Neural cell (in vitro differentiated cells): ENCODE measurements around the gene ANKS1B. TPM values are rescaled to one million over a fixed set of nuclear protein-coding genes. Genes with fewer than 3 reads are reported as not detected.

Source experiments
- H2AFZ ChIP-seq: fragments of 200-600, 300-800 bp; sonication (generic), shearing (Covaris generic); 2 replicates; pipeline ENCODE4 v1.6.0; 2014; ENCODE audit warnings: low read depth, mild to moderate bottlenecking, antibody characterized with exemption, low read length, moderate library complexity
- H3F3A ChIP-seq: fragments of 200-600 bp; shearing (Covaris generic); 2 replicates; pipeline ENCODE4 v1.6.1; 2016; ENCODE audit warnings: mild to moderate bottlenecking, moderate library complexity, mixed read lengths, antibody characterized with exemption, low read length; ENCODE audit not compliant: insufficient read depth, poor library complexity, severe bottlenecking
- H3K27ac ChIP-seq: fragments of 200-600, 300-800 bp; sonication (generic), shearing (Covaris generic); 2 replicates; pipeline ENCODE4 v1.5.1; 2014; ENCODE audit warnings: mild to moderate bottlenecking, low read length, moderate library complexity
- H3K27me3 ChIP-seq: fragments of 300-800, 200-600 bp; sonication (generic), shearing (Covaris generic); 2 replicates; pipeline ENCODE4 v1.6.0; 2014; ENCODE audit warnings: mild to moderate bottlenecking, low read depth, low read length, moderate library complexity; ENCODE audit not compliant: insufficient read depth
- H3K36me3 ChIP-seq: fragments of 300-800, 200-600 bp; sonication (generic), shearing (Covaris generic); 2 replicates; pipeline ENCODE4 v1.5.1; 2014; ENCODE audit warnings: mild to moderate bottlenecking, antibody characterized with exemption, low read length, moderate library complexity; ENCODE audit not compliant: insufficient read depth
- H3K4me2 ChIP-seq: fragments of 300-800, 200-600 bp; sonication (generic), shearing (Covaris generic); 2 replicates; pipeline ENCODE4 v1.6.0; 2014; ENCODE audit warnings: mild to moderate bottlenecking, low read length
- H3K4me3 ChIP-seq: fragments of 300-800, 200-600 bp; sonication (generic), shearing (Covaris generic); 2 replicates; pipeline ENCODE4 v1.5.1; 2014; ENCODE audit warnings: mild to moderate bottlenecking, low read length, moderate library complexity
- H3K79me2 ChIP-seq: fragments of 200-600 bp; shearing (Covaris generic); replicated peaks from 2 replicates; pipeline ENCODE4 v1.6.0; 2014; ENCODE audit warnings: mild to moderate bottlenecking, low read length, moderate library complexity; ENCODE audit not compliant: insufficient read depth
- H3K9ac ChIP-seq: fragments of 300-800, 200-600 bp; sonication (generic), shearing (Covaris generic); 2 replicates; pipeline ENCODE4 v1.6.1; 2016; ENCODE audit warnings: mild to moderate bottlenecking, low read length, mixed read lengths
- H3K9me2 ChIP-seq: fragments of 200-600 bp; shearing (Covaris generic); 2 replicates; pipeline ENCODE4 v1.6.1; 2016; ENCODE audit warnings: mild to moderate bottlenecking, low read length, mixed read lengths; ENCODE audit not compliant: insufficient read depth
- H3K9me3 ChIP-seq: fragments of 200-600, 300-800 bp; sonication (generic), shearing (Covaris generic); 2 replicates; pipeline ENCODE4 v1.6.1; 2016; ENCODE audit warnings: mild to moderate bottlenecking, mixed run types, low read length, moderate library complexity, mixed read lengths
- H4K20me1 ChIP-seq: fragments of 200-600 bp; shearing (Covaris generic); 2 replicates; pipeline ENCODE4 v1.6.1; 2016; ENCODE audit warnings: mild to moderate bottlenecking, mixed run types; ENCODE audit not compliant: insufficient read depth
- CTCF ChIP-seq: fragments of 450-650 bp; IDR thresholded peaks from 2 replicates; pipeline ENCODE4 v1.5.1; 2014; ENCODE audit warnings: antibody characterized with exemption, mild to moderate bottlenecking, moderate library complexity; ENCODE audit not compliant: poor library complexity, severe bottlenecking
- EP300 ChIP-seq: fragments of 450-650 bp; conservative IDR thresholded peaks from 2 replicates; pipeline ENCODE4 v1.6.1; 2014; ENCODE audit warnings: antibody characterized with exemption, mild to moderate bottlenecking, moderate library complexity; ENCODE audit not compliant: poor library complexity, severe bottlenecking
- EZH2 ChIP-seq: fragments of 200-600, 300-800 bp; shearing (Covaris generic), sonication (generic); IDR thresholded peaks from 2 replicates; pipeline ENCODE4 v1.6.1; 2014; ENCODE audit warnings: antibody characterized with exemption, low read length, borderline replicate concordance, mild to moderate bottlenecking; ENCODE audit not compliant: insufficient read depth, poor library complexity, severe bottlenecking
- MXI1 ChIP-seq: fragments of 450-650 bp; conservative IDR thresholded peaks from 2 replicates; pipeline ENCODE4 v1.6.1; 2014; ENCODE audit warnings: antibody characterized with exemption, mild to moderate bottlenecking; ENCODE audit not compliant: poor library complexity, severe bottlenecking
- POLR2AphosphoS5 ChIP-seq: IDR thresholded peaks from 2 replicates; pipeline ENCODE4 v1.6.1; 2012
- RAD21 ChIP-seq: fragments of 450-650 bp; conservative IDR thresholded peaks from 2 replicates; pipeline ENCODE4 v1.6.1; 2014; ENCODE audit warnings: antibody characterized with exemption, mild to moderate bottlenecking, moderate library complexity
- REST ChIP-seq: IDR thresholded peaks from 2 replicates; pipeline ENCODE4 v1.6.1; 2012; ENCODE audit warnings: borderline replicate concordance
- SMC3 ChIP-seq: fragments of 450-650 bp; conservative IDR thresholded peaks from 2 replicates; pipeline ENCODE4 v1.6.1; 2014; ENCODE audit warnings: antibody characterized with exemption, mild to moderate bottlenecking, moderate library complexity; ENCODE audit not compliant: poor library complexity
- TAF1 ChIP-seq: IDR thresholded peaks from 2 replicates; pipeline ENCODE4 v1.6.1; 2012; ENCODE audit warnings: low read depth
- polyA plus RNA-seq: library from polyadenylated mRNA; depleted of rRNA; stranded (reverse); fragments of >200 nt; gene quantifications from 2 replicates; pipeline ENCODE4 v1.2.3, GENCODE V29; 2014

Gene ANKS1B
- polyA plus RNA-seq, 1 donor from 2014 or later: 65.6 TPM

- H3K4me3 ChIP-seq: no peak overlapping the region
- no peak for TF ChIP-seq EZH2
- TF ChIP-seq POLR2AphosphoS5: no peak
- TF ChIP-seq TAF1: no peak
- TF ChIP-seq REST: no peak
Measured at GRCh38 chr12:99522456-99522855, 462.3 kb downstream of the ANKS1B start.

GRCh38 chr12:99521664-99522063, 463.1 kb downstream of the ANKS1B start:
- no peaks in the 10 kb centered on the region for H3K9me3 ChIP-seq
- no peak overlapping the region for H3K27ac ChIP-seq
- H3K4me2 ChIP-seq: no peak overlapping the region
- H2AFZ ChIP-seq: no peak overlapping the region
- H3K79me2 ChIP-seq: no peaks in the 10 kb centered on the region
- H3K9me2 ChIP-seq: no peaks in the 10 kb centered on the region
- H3K27me3 ChIP-seq: no peaks in the 10 kb centered on the region
- no peaks in the 10 kb centered on the region for H3F3A ChIP-seq
- TF ChIP-seq SMC3: no peak
- no peak for TF ChIP-seq TAF1
- no peak for TF ChIP-seq CTCF
- no peak for TF ChIP-seq RAD21
- TF ChIP-seq REST: no peak
- TF ChIP-seq EP300: no peak
- TF ChIP-seq POLR2AphosphoS5: no peak
- TF ChIP-seq EZH2: no peak
- TF ChIP-seq MXI1: no peak
- H4K20me1 ChIP-seq: no peaks in the 10 kb centered on the region
- H3K36me3 ChIP-seq: no peaks in the 10 kb centered on the region
- H3K9ac ChIP-seq: no peak overlapping the region
- no peak overlapping the region for H3K4me3 ChIP-seq

More at GRCh38 chr12:99522456-99522855, 462.3 kb downstream of the ANKS1B start:
- no peak overlapping the region for H3K9ac ChIP-seq
- no peaks in the 10 kb centered on the region for H3K9me2 ChIP-seq
- H4K20me1 ChIP-seq: no peaks in the 10 kb centered on the region
- H2AFZ ChIP-seq: no peak overlapping the region
- no peak overlapping the region for H3K27ac ChIP-seq
- no peaks in the 10 kb centered on the region for H3K79me2 ChIP-seq
- H3K9me3 ChIP-seq: no peaks in the 10 kb centered on the region
- H3K27me3 ChIP-seq: no peaks in the 10 kb centered on the region
- no peak overlapping the region for H3K4me2 ChIP-seq
- H3K36me3 ChIP-seq: no peaks in the 10 kb centered on the region
- no peaks in the 10 kb centered on the region for H3F3A ChIP-seq
